GM12892 (cell line): ENCODE data around the gene MYBPC3.

Experiments used
- POLR2A ChIP-seq: IDR thresholded peaks from 2 replicates; pipeline ENCODE4 v1.6.1; 2011; ENCODE audit warnings: low read depth, low read length, control low read depth
- POLR2AphosphoS5 ChIP-seq: IDR thresholded peaks from 2 replicates; pipeline ENCODE4 v1.6.1; 2011; ENCODE audit warnings: low read depth, low read length, control low read depth

- TF ChIP-seq POLR2A (no peak), POLR2AphosphoS5 (no peak)
Measured at GRCh38 chr11:47388697-47389576, 36.4 kb upstream of the MYBPC3 start.
